HUES64 (cell line): ENCODE data around the gene RNASE1.
A peak's percentile ranks its signal among the peaks of the same experiment; 100 is the strongest.

ENCODE experiments used
- H3K27ac ChIP-seq: 2 replicates; pipeline ENCODE4 v1.7.0; 2013; ENCODE audit warnings: low read depth, low read length, inconsistent platforms
- H3K27me3 ChIP-seq: 2 replicates; pipeline ENCODE4 v1.6.1; 2013; ENCODE audit warnings: mild to moderate bottlenecking, low read length; ENCODE audit not compliant: insufficient read depth
- H3K36me3 ChIP-seq: 2 replicates; pipeline ENCODE4 v1.6.1; 2013; ENCODE audit warnings: mild to moderate bottlenecking, low read length; ENCODE audit not compliant: insufficient read depth
- H3K4me1 ChIP-seq: 2 replicates; pipeline ENCODE4 v1.6.1; 2013; ENCODE audit warnings: mild to moderate bottlenecking, low read length, moderate library complexity; ENCODE audit not compliant: insufficient read depth
- H3K4me3 ChIP-seq: 2 replicates; pipeline ENCODE4 v1.5.1; 2013; ENCODE audit warnings: mild to moderate bottlenecking, low read length, moderate library complexity
- H3K9ac ChIP-seq: 2 replicates; pipeline ENCODE4 v1.6.1; 2013; ENCODE audit warnings: mild to moderate bottlenecking, low read depth, low read length
- H3K9me3 ChIP-seq: 2 replicates; pipeline ENCODE4 v1.6.1; 2013; ENCODE audit warnings: low read depth, low read length; ENCODE audit not compliant: insufficient read depth
- WGBS: fragments of 150-250, 120-280 bp; methylation state at CpG from one replicate; pipeline ENCODE4 v1.1.7; 2013; ENCODE audit warnings: missing lambda C conversion rate; 5-methylcytosine and 5-hydroxymethylcytosine counted together

RNASE1 gene

GRCh38 chr14:20807304-20808161, 4.9 kb upstream of the RNASE1 start:
- no peak overlapping the region for H3K27ac ChIP-seq
- no peaks in the 10 kb centered on the region for H3K27me3 ChIP-seq
- 83% methylated on average over 6 of the region's 6 CpGs for WGBS

DNA sequence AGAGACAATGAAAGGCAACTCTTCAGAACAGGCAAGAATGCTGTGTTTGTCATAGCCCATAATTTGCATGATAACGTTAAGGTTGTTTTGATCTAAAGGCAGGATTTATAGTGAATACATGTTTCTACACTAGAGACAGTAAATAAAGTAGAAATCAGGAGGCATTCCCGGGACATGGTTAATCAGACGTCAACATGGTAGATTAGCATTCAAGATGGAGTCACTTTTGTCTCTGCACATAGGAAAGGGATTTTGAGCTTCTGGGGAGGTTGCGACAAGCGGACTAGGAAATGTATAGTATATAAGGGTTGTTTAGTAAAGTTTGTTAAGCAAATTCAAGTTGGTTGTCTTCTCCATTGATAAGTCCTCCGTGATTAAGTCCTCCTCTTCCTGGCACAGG, 2.8 kb upstream of the RNASE1 start:
- no peak overlapping the region for H3K4me3 ChIP-seq
- peaks cover 8% of the 10 kb centered on the region; the same call in 1 of the 2 replicates for H3K4me1 ChIP-seq
- WGBS, result 92% methylated on average over 6 of the region's 6 CpGs
- no peak overlapping the region for H3K9ac ChIP-seq
- no peaks in the 10 kb centered on the region for H3K9me3 ChIP-seq
- no peaks in the 10 kb centered on the region for H3K27me3 ChIP-seq
- no peaks in the 10 kb centered on the region for H3K36me3 ChIP-seq
- no peak overlapping the region for H3K27ac ChIP-seq

More at GRCh38 chr14:20807304-20808161, 4.9 kb upstream of the RNASE1 start:
- Histone ChIP-seq H3K9me3 (no peaks in the 10 kb centered on the region), H3K4me3 (no peak overlapping the region), H3K4me1 (peaks cover 8% of the 10 kb centered on the region; the same call in 1 of the 2 replicates), H3K9ac (no peak overlapping the region), H3K36me3 (no peaks in the 10 kb centered on the region)

- 64% methylated on average over 4 of the region's 7 CpGs for WGBS
- no peaks in the 10 kb centered on the region for H3K9me3 ChIP-seq
- H3K27ac ChIP-seq, result no peak overlapping the region
- no peaks in the 10 kb centered on the region for H3K27me3 ChIP-seq
- no peak overlapping the region for H3K4me3 ChIP-seq
- peaks cover 20% of the 10 kb centered on the region for H3K4me1 ChIP-seq
- H3K9ac ChIP-seq, result no peak overlapping the region
- no peaks in the 10 kb centered on the region for H3K36me3 ChIP-seq
These were observed 579 bp upstream of the RNASE1 start for GRCh38 chr14:20803223-20803622.

- Histone ChIP-seq H3K27me3 (no peaks in the 10 kb centered on the region), H3K27ac (no peak overlapping the region), H3K9me3 (no peaks in the 10 kb centered on the region), H3K9ac (no peak overlapping the region), H3K4me3 (no peak overlapping the region), H3K36me3 (no peaks in the 10 kb centered on the region), H3K4me1 (peaks cover 20% of the 10 kb centered on the region)
- 96% methylated on average over 9 of the region's 9 CpGs for WGBS
These were observed 918 bp downstream of the RNASE1 start for GRCh38 chr14:20801726-20802125.

GRCh38 chr14:20799892-20800544, 2.6 kb downstream of the RNASE1 start:
- H3K9me3 ChIP-seq, result no peaks in the 10 kb centered on the region
- no peaks in the 10 kb centered on the region for H3K27me3 ChIP-seq
- 56% methylated on average over 9 of the region's 9 CpGs for WGBS
- H3K4me1 ChIP-seq, result peaks cover 16% of the 10 kb centered on the region
- H3K4me3 ChIP-seq, result no peak overlapping the region
- H3K9ac ChIP-seq, result peak overlapping the region; percentile 10; the same call in 1 of the 2 replicates
- peak overlapping the region; percentile 42; the same call in 1 of the 2 replicates for H3K27ac ChIP-seq
- no peaks in the 10 kb centered on the region for H3K36me3 ChIP-seq

GRCh38 chr14:20799456-20799891, 3.2 kb downstream of the RNASE1 start:
- no peaks in the 10 kb centered on the region for H3K27me3 ChIP-seq
- H3K27ac ChIP-seq, result peak overlapping the region; percentile 42; the same call in 1 of the 2 replicates
- 52% methylated on average over 4 of the region's 4 CpGs for WGBS
- peak overlapping the region; percentile 10; the same call in 1 of the 2 replicates for H3K9ac ChIP-seq
- no peaks in the 10 kb centered on the region for H3K36me3 ChIP-seq
- no peak overlapping the region for H3K4me3 ChIP-seq
- H3K9me3 ChIP-seq, result no peaks in the 10 kb centered on the region
- H3K4me1 ChIP-seq, result peaks cover 21% of the 10 kb centered on the region

- Histone ChIP-seq H3K27ac (no peak overlapping the region), H3K4me1 (peaks cover 22% of the 10 kb centered on the region), H3K9me3 (no peaks in the 10 kb centered on the region), H3K4me3 (no peak overlapping the region), H3K36me3 (no peaks in the 10 kb centered on the region), H3K27me3 (no peaks in the 10 kb centered on the region), H3K9ac (no peak overlapping the region)
- 96% methylated on average over 6 of the region's 6 CpGs for WGBS
These were observed 3.7 kb downstream of the RNASE1 start for GRCh38 chr14:20798932-20799331.

GRCh38 chr14:20798318-20798717, 4.3 kb downstream of the RNASE1 start:
- Histone ChIP-seq H3K9me3 (no peaks in the 10 kb centered on the region), H3K27me3 (no peaks in the 10 kb centered on the region), H3K36me3 (no peaks in the 10 kb centered on the region), H3K27ac (no peak overlapping the region), H3K9ac (no peak overlapping the region), H3K4me3 (no peak overlapping the region), H3K4me1 (peaks cover 23% of the 10 kb centered on the region)
- 85% methylated on average over 7 of the region's 7 CpGs for WGBS

GRCh38 chr14:20797164-20797563, 5.5 kb downstream of the RNASE1 start:
- Histone ChIP-seq H3K27ac (no peak overlapping the region), H3K4me1 (peaks cover 21% of the 10 kb centered on the region), H3K27me3 (no peaks in the 10 kb centered on the region), H3K4me3 (no peak overlapping the region), H3K36me3 (no peaks in the 10 kb centered on the region), H3K9ac (no peak overlapping the region), H3K9me3 (no peaks in the 10 kb centered on the region)
- 89% methylated on average over 1 of the region's 1 CpG for WGBS

- Histone ChIP-seq H3K4me1 (peaks cover 16% of the 10 kb centered on the region), H3K9ac (no peak overlapping the region), H3K4me3 (no peak overlapping the region), H3K9me3 (no peaks in the 10 kb centered on the region), H3K27me3 (no peaks in the 10 kb centered on the region), H3K36me3 (no peaks in the 10 kb centered on the region), H3K27ac (no peak overlapping the region)
- WGBS, result 68% methylated on average over 7 of the region's 7 CpGs
These were observed 7.8 kb downstream of the RNASE1 start for GRCh38 chr14:20794644-20795369.

- 92% methylated on average over 4 of the region's 4 CpGs for WGBS
- no peak overlapping the region for H3K27ac ChIP-seq
- no peaks in the 10 kb centered on the region for H3K27me3 ChIP-seq
- peaks cover 10% of the 10 kb centered on the region; the same call in 1 of the 2 replicates for H3K4me1 ChIP-seq
- H3K9ac ChIP-seq, result no peak overlapping the region
- H3K36me3 ChIP-seq, result no peaks in the 10 kb centered on the region
- H3K9me3 ChIP-seq, result no peaks in the 10 kb centered on the region
- no peak overlapping the region for H3K4me3 ChIP-seq
These were observed 10.1 kb downstream of the RNASE1 start for GRCh38 chr14:20792556-20792955.
